Neutrophil (primary cell): ENCODE measurements around the gene RAD51B.

Experiments
- H3K27ac ChIP-seq: fragments of 200-600 bp; sonication (generic); 2 replicates; pipeline ENCODE4 v1.5.1; 2016; ENCODE audit warnings: mild to moderate bottlenecking, moderate library complexity
- H3K27me3 ChIP-seq: fragments of 200-600 bp; sonication (generic); 2 replicates; pipeline ENCODE4 v1.6.0; 2016; ENCODE audit warnings: mild to moderate bottlenecking
- H3K36me3 ChIP-seq: fragments of 200-600 bp; sonication (generic); 2 replicates; pipeline ENCODE4 v1.5.1; 2017
- H3K4me1 ChIP-seq, 2 experiments: fragments of 200-600 bp in 1 of 2; sonication (generic) in 1 of 2; 1 replicate in 1 of 2; 2 replicates in 1 of 2; pipeline versions ENCODE4 v1.5.1 to v1.6.1; 2013 to 2016; ENCODE audit warnings: low read depth in 1 of 2, low read length in 1 of 2, mild to moderate bottlenecking in 1 of 2, moderate library complexity in 1 of 2; ENCODE audit not compliant: control insufficient read depth in 1 of 2, insufficient read depth in 1 of 2
- H3K4me3 ChIP-seq, 2 experiments: fragments of 200-600 bp in 1 of 2; sonication (generic) in 1 of 2; 1 replicate in 1 of 2; 2 replicates in 1 of 2; pipeline ENCODE4 v1.5.1; 2013 to 2016; ENCODE audit warnings: low read depth in 1 of 2, low read length in 1 of 2, mild to moderate bottlenecking in 1 of 2, moderate library complexity in 1 of 2
- H3K9me3 ChIP-seq: fragments of 200-600 bp; sonication (generic); 2 replicates; pipeline ENCODE4 v1.5.1; 2016
- CTCF ChIP-seq: fragments of 200-600 bp; sonication (generic); IDR thresholded peaks from 2 replicates; pipeline ENCODE4 v1.5.1; 2016; ENCODE audit warnings: antibody characterized with exemption

Gene RAD51B

GRCh38 chr14:67933266-67933665, 113.7 kb downstream of the RAD51B start:
- no peak overlapping the region for H3K27ac ChIP-seq
- no peaks in the 10 kb centered on the region for H3K4me1 ChIP-seq
- no peaks in the 10 kb centered on the region for H3K27me3 ChIP-seq
- no peaks in the 10 kb centered on the region for H3K9me3 ChIP-seq
- H3K36me3 ChIP-seq, result no peaks in the 10 kb centered on the region
- H3K4me3 ChIP-seq, result no peak overlapping the region
- TF ChIP-seq CTCF, result no peak

GRCh38 chr14:67934087-67934486, 114.5 kb downstream of the RAD51B start:
- no peak overlapping the region for H3K27ac ChIP-seq
- TF ChIP-seq CTCF, result no peak
- no peaks in the 10 kb centered on the region for H3K36me3 ChIP-seq
- no peaks in the 10 kb centered on the region for H3K27me3 ChIP-seq
- H3K4me1 ChIP-seq, result no peaks in the 10 kb centered on the region
- H3K4me3 ChIP-seq, result no peak overlapping the region
- no peaks in the 10 kb centered on the region for H3K9me3 ChIP-seq

GRCh38 chr14:67934862-67935261, 115.3 kb downstream of the RAD51B start:
- Histone ChIP-seq H3K4me1 (no peaks in the 10 kb centered on the region), H3K27me3 (no peaks in the 10 kb centered on the region), H3K9me3 (no peaks in the 10 kb centered on the region), H3K4me3 (no peak overlapping the region), H3K27ac (no peak overlapping the region), H3K36me3 (no peaks in the 10 kb centered on the region)
- TF ChIP-seq CTCF, result no peak

- no peaks in the 10 kb centered on the region for H3K9me3 ChIP-seq
- no peaks in the 10 kb centered on the region for H3K36me3 ChIP-seq
- no peak overlapping the region for H3K4me3 ChIP-seq
- H3K27me3 ChIP-seq, result no peaks in the 10 kb centered on the region
- H3K27ac ChIP-seq, result no peak overlapping the region
- no peak for TF ChIP-seq CTCF
- peaks cover 0 to 3% of the 10 kb centered on the region in 2 experiments for H3K4me1 ChIP-seq
These were observed 115.8 kb downstream of the RAD51B start for GRCh38 chr14:67935371-67935770.

- no peaks in the 10 kb centered on the region for H3K36me3 ChIP-seq
- no peak for TF ChIP-seq CTCF
- H3K4me3 ChIP-seq, result no peak overlapping the region
- H3K27ac ChIP-seq, result no peak overlapping the region
- H3K9me3 ChIP-seq, result no peaks in the 10 kb centered on the region
- no peaks in the 10 kb centered on the region for H3K27me3 ChIP-seq
- H3K4me1 ChIP-seq, result peaks cover 0 to 5% of the 10 kb centered on the region in 2 experiments
These were observed 118.5 kb downstream of the RAD51B start for GRCh38 chr14:67938071-67938470.
